T-helper 1 cell treated with Interleukin-12 subunit alpha and Interleukin-12 subunit beta and Interleukin-4 antibody, amounts not matched to agents 30 μg/mL and 1 μg/mL, for 36 hours (primary cell): Measurements from ENCODE around the gene CNTLN.
"Not testable (repeated sequence)": the region's sequence is repeated elsewhere in the genome, so short reads cannot be mapped to it uniquely, and the experiment has no call there.

Experiments
- H3K27ac Mint-ChIP-seq: one replicate; pipeline ENCODE4 v1.8.0; 2021; ENCODE audit warnings: mild to moderate bottlenecking, mixed read lengths
- H3K27me3 Mint-ChIP-seq: one replicate; pipeline ENCODE4 v1.8.0; 2021; ENCODE audit warnings: low read depth, mixed read lengths
- H3K36me3 Mint-ChIP-seq: one replicate; pipeline ENCODE4 v1.8.0; 2021; ENCODE audit warnings: low read depth, mixed read lengths
- H3K4me1 Mint-ChIP-seq: one replicate; pipeline ENCODE4 v1.8.0; 2021; ENCODE audit warnings: low read depth, mixed read lengths
- H3K4me3 Mint-ChIP-seq: one replicate; pipeline ENCODE4 v1.8.0; 2021; ENCODE audit warnings: mild to moderate bottlenecking, moderate library complexity, mixed read lengths
- H3K9me3 Mint-ChIP-seq: one replicate; pipeline ENCODE4 v1.8.0; 2021; ENCODE audit warnings: mixed read lengths

CNTLN gene

DNA sequence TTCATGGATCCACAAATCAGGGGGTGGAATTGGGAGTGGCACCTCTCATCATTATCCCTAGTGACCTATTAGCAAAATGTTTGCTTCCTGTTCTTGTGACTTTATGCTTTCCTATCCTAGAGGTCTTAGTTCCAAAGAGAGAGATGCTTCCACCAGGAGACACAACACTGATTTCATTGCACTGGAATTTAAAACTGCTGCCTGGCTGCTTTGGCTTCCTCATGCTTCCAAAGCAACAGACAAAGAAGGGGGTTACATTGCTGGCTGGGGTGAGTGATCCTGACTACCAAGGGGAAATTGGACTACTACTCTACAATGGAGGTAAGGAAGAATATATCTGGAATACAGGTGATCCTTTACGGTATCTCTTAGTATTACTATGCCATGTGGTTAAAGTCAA is 374.9 kb downstream of the CNTLN start:
- no peak overlapping the region for H3K4me3 Mint-ChIP-seq
- no peaks in the 10 kb centered on the region for H3K9me3 Mint-ChIP-seq
- H3K27me3 Mint-ChIP-seq, result no peaks in the 10 kb centered on the region
- H3K27ac Mint-ChIP-seq, result no peak overlapping the region
- H3K36me3 Mint-ChIP-seq, result no peaks in the 10 kb centered on the region
- H3K4me1 Mint-ChIP-seq, result no peaks in the 10 kb centered on the region

DNA sequence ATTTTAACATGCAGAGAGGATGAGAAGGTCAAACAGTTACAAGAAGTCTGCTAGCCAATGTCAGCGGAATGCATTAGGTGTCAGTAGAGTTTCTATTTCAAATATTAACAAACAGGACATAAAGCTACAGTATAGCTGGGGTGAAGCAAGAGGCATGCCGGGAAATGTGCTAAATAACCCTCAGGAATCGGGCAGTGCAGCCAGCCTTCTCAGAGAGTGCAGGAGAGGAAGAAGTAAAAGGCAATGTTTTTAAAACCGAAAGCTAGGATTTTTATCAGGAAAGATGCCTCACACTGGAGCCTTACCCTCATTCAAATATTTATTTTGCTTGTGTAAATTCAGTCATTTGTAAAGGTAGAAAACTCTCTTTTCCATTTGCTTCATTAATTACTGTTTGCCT is 384.9 kb downstream of the CNTLN start:
- Mint-ChIP-seq H3K36me3 (no peaks in the 10 kb centered on the region), H3K9me3 (no peaks in the 10 kb centered on the region), H3K4me1 (no peaks in the 10 kb centered on the region), H3K27ac (no peak overlapping the region), H3K27me3 (no peaks in the 10 kb centered on the region), H3K4me3 (no peak overlapping the region)

DNA sequence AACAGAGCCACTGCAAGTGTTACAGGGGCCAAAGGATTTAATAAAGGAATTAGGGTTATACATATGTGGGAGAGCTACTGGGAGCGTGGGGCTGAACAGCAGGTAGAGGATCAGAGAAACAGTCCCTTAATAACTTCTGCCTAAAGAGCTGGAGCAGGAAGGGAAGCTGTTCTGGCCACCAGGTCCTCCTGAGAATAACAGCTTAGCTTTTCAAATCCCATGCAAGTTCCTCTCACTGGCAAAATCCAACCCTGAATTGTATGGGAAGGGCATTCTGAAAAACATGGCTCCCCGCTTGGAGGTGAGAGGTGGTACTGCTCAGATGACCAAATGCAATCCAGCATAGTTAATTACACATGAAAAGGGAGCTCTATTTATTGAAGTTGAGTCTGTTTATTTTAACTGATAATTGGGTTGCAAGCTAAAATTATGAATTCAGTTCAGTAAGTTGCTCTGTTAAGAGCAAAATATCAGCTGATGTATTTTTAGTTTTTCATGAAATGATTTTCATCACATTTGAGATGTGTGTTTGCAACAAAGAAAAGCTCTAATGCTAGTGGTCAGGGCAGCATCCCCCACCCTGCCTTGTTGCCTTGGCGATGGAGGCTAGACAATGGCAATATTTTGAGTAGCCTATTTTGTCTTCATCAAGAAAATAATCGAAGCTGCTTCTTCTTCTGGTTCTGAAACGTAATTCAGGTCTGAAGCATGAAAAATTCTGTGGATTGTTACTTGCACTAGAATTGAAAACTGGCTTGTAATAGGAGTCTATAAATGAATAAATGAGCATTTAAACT is 385.6 kb downstream of the CNTLN start:
- H3K27ac Mint-ChIP-seq, result no peak overlapping the region
- no peaks in the 10 kb centered on the region for H3K36me3 Mint-ChIP-seq
- H3K4me1 Mint-ChIP-seq, result no peaks in the 10 kb centered on the region
- no peaks in the 10 kb centered on the region for H3K9me3 Mint-ChIP-seq
- no peak overlapping the region for H3K4me3 Mint-ChIP-seq
- no peaks in the 10 kb centered on the region for H3K27me3 Mint-ChIP-seq

DNA sequence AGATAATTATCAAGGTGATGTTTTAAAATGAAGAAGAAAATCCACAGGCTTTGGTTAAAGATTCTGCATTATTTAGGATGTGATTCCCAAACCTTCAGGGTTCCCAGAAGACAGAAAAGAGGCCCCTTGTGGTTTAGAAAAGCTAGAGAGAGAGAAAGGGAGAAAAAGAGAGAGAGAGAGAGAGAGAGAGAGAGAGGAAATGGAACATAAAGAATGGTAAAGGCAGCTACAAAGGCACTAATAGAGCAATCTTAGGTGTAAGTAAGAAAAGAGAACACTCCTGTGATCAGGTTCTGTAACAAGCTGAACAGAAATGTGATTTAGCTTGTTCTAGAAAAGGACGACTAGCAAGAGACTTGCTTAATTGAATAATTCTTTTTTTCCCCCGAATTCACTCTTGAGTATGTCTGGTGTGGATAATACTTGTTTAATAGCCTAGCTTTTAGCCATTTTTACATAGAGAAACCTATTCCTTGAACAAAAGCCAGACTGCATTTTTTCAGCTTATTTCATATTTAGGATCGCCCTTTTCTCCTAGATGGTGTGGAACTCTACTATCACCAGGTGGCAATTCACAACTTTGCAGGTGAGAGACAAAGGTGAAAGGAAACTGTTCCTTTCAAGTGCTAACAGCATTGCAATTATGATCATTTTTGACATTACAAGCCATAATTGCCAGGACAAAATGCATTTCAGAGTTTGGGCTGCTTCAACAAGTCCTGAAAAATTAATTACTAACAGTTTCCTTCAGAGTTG is 386.4 kb downstream of the CNTLN start:
- Mint-ChIP-seq H3K4me1 (no peaks in the 10 kb centered on the region), H3K4me3 (no peak overlapping the region), H3K27me3 (no peaks in the 10 kb centered on the region), H3K27ac (no peak overlapping the region), H3K9me3 (no peaks in the 10 kb centered on the region), H3K36me3 (no peaks in the 10 kb centered on the region)

DNA sequence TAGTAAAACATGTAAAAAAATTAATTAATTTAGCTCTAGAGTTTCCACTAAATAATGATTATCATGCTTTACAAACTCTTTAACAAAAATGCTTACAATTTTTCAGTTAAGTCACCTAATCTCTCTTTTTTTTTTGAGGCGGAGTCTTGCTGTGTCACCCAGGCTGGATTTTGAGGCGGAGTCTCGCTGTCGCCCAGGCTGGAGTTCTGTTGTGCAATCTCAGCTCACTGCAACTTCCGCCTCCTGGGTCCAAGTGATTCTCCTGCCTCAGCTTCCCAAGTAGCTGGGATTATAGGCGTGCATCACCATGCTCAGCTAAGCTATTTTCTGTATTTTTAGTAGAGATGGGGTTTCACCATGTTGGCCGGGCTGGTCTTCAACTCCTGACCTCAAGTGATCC is 391.9 kb downstream of the CNTLN start:
- H3K27me3 Mint-ChIP-seq, H3K4me1 Mint-ChIP-seq, H3K9me3 Mint-ChIP-seq, H3K36me3 Mint-ChIP-seq, H3K27ac Mint-ChIP-seq, H3K4me3 Mint-ChIP-seq: not testable (repeated sequence)

DNA sequence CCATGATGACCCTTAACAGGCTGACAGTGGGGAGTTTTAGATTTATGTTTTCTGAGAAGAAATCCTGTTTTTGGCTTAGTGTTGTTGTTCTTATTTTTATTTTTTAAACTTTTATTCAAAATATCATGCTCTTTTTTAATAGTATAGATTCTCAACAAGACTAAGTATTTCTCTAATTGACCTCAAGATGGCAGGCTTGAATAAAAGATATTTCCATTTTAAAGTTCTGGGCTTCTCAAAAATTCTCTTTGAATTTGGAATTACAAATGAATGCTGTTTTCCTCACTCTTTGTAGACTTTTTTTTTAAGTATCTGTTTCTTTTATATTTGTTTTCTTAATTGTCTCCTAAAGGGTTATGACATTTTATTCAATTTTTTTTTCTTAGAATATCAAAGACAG is 394.0 kb downstream of the CNTLN start:
- no peaks in the 10 kb centered on the region for H3K4me1 Mint-ChIP-seq
- H3K36me3 Mint-ChIP-seq, result no peaks in the 10 kb centered on the region
- no peak overlapping the region for H3K4me3 Mint-ChIP-seq
- no peaks in the 10 kb centered on the region for H3K9me3 Mint-ChIP-seq
- no peaks in the 10 kb centered on the region for H3K27me3 Mint-ChIP-seq
- H3K27ac Mint-ChIP-seq, result no peak overlapping the region

DNA sequence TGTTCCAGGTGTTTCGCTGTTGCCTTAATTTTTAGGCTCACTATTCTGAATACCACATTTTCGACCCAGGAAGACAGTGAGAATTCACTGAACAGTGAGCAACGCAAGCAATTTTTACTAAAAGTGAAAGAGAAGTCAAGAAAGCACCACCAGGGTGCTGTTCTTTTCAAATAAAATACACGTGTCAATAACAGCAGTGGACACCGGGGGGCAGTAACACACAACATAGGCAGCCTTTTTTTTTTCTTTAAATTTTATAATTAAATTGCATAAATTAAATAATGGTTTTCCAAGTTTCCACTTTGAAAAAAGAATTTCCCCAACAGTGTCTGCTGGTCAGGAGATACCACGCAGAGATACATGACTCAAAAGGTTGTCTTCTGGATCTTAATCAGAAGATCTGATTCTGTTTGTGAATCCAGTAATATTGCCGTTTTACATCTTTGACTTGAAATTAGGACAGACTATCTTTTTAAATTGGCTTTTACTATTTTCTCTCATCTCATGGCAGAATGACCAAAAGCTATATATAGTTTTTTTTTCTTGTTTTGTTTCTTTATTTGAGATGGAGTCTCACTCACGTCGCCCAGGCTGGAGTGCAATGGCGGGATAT is 396.9 kb downstream of the CNTLN start:
- Mint-ChIP-seq H3K27ac (no peak overlapping the region), H3K4me3 (no peak overlapping the region), H3K27me3 (no peaks in the 10 kb centered on the region), H3K4me1 (no peaks in the 10 kb centered on the region), H3K36me3 (no peaks in the 10 kb centered on the region), H3K9me3 (no peaks in the 10 kb centered on the region)

DNA sequence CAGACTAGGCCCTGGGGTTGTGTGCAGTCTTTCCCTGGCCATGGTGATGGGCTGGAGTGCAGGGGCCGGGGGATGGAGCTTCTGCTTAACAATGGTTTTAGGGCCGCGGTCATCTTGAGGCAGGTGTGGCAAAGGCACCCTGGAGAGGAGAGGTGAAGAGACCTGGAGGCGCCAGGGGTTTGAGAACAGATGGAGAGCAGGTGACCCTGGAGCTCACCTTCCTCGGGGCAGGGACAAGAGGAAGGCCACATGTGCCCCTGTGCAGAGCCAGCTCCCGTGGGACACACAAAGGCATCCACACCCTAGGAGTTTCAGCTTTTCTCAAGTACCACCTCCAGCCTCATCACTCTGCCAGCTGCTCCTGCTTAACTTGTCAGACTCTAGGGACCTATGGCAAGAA is 397.6 kb downstream of the CNTLN start:
- H3K36me3 Mint-ChIP-seq, result no peaks in the 10 kb centered on the region
- no peaks in the 10 kb centered on the region for H3K4me1 Mint-ChIP-seq
- H3K27ac Mint-ChIP-seq, result no peak overlapping the region
- no peaks in the 10 kb centered on the region for H3K9me3 Mint-ChIP-seq
- no peak overlapping the region for H3K4me3 Mint-ChIP-seq
- no peaks in the 10 kb centered on the region for H3K27me3 Mint-ChIP-seq

DNA sequence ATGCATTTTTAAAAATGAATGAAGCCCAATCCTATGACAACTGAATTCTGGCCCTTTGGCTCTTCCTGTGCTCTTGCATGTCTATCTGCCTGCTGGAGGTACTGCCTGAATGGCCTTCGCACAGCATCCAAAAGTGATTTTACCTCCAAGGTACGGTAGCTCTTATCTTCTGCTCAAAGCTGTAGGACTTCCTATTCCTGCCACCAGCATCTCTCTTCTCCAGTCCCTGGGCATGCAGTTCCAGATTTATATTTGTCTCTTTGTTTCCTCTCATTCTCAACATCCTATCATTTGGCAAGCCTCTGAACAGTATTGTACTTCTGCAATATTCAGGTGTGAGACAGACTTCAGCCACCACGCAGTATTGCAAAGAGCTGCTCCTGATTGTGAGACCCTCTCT is 400.3 kb downstream of the CNTLN start:
- H3K27ac Mint-ChIP-seq, result no peak overlapping the region
- no peaks in the 10 kb centered on the region for H3K9me3 Mint-ChIP-seq
- no peaks in the 10 kb centered on the region for H3K27me3 Mint-ChIP-seq
- H3K4me1 Mint-ChIP-seq, result no peaks in the 10 kb centered on the region
- no peaks in the 10 kb centered on the region for H3K36me3 Mint-ChIP-seq
- no peak overlapping the region for H3K4me3 Mint-ChIP-seq

DNA sequence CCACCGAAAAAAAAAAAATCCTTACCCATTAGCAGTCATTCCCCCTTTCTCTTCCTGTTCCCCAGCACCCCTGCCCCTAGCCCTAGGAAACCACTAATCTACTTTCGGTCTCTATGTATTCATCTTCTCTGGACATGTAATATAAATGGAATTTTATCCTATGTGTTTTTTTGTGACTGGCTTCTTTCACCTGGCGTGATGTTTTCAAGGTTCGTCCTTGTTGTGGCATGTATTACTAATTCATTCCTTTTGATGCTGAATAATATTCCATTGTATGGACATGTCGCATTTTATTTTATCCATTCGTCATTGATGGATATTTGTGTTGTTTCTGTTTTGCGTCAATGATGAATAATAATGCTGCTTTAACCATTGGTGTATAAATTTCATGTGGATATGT is 401.2 kb downstream of the CNTLN start:
- Mint-ChIP-seq H3K4me1 (no peaks in the 10 kb centered on the region), H3K27me3 (no peaks in the 10 kb centered on the region), H3K4me3 (no peak overlapping the region), H3K36me3 (no peaks in the 10 kb centered on the region), H3K9me3 (peaks cover 5% of the 10 kb centered on the region), H3K27ac (no peak overlapping the region)

DNA sequence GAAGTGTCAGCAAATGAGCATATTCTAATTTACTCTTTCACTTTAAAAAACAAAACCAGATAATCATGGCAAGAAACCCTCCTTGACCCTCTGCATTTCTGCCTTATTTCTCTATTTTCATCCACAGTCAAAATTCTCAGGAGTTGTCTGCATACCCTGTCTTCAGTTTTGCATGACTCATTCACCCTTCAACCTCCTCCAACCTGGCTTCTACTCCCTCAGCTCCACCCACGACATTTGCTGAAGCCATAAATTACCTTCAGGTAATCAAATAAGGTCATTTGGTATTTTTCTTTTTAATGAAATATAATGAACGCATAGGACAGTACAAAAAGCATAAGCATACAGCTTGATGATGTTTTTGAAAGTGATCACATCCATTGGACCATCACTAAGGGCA is 416.2 kb downstream of the CNTLN start:
- Mint-ChIP-seq H3K27ac (no peak overlapping the region), H3K4me1 (no peaks in the 10 kb centered on the region), H3K27me3 (no peaks in the 10 kb centered on the region), H3K36me3 (no peaks in the 10 kb centered on the region), H3K9me3 (no peaks in the 10 kb centered on the region), H3K4me3 (no peak overlapping the region)
